Retina (tissue), 1 donor: ENCODE measurements around the gene DENND1A.
"Not testable (repeated sequence)": the region's sequence is repeated elsewhere in the genome, so short reads cannot be mapped to it uniquely, and the experiment has no call there.

Experiments used
- DNase-seq: peaks from one replicate; pipeline ENCODE4 v3.0.0-alpha.2; 2016

DENND1A gene

DNA sequence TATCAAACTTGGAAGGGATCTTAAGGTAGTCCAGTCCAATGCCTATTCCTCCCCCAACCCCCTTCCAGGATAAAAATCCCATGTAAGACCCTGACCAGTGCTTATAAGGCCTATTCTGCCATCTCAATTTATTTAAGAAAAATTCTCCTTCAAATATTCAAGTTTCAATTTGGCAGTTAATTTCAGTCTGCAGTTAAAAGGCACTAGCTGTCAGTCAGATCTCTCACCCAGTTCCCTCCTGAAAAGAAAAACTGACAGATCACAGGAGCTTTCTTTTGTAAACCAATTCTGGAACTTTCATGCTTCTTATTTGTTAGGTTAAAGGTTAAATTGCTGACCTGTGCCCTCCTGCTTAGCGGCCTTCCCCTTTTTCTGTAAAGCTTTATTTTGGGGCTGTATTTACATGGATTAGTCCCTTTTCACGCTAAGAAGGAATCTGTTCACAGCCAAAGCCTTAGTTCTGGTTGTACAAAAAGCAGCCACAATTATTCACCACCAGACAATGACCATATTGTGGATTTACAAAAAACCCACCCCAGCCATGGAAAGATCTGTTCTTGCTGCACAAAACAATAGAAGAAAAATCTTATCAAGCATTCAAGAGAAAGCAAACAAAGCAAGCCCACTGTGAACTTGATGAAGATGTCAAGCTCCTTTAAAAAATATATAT, 68.7 kb downstream of the DENND1A start:
- DNase-seq, result peak; percentile 61

DNA sequence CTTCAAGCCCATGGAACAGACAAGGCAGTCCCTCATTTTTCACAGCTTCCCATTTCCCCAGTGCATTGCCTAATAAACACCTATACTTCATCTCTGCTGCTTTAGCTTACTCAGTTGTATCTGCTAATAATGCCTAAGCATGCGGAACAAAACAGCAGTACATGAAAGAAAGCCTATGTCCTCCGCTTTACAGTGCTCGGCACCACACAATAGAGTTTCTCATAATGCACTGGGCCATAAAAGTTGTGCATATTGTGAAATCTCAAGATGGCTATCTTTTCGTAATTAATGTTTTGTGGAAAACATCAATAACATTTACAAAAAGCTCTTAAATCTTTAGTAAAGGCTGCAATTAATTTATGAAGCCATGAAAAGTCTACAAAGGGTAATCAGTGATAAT, 69.3 kb downstream of the DENND1A start:
- DNase-seq, result peak; percentile 40

DNA sequence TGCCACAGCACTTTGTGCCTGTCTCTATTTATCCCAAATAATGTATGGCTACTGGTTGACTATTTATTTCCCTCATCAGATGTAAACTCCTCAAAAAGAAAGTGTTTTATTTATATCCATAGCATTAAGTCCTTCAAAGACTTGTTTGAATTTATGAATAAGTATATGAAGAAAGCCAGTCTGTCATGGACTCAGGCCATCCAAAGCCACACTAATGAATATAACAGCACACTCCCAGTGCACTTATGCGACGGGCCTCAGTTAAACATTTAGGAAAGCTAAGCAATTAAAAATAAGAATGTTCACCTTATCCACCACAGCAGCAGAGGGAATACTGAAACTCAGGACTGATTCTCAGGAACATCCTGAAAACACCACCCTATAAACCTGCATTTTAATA, 77.5 kb downstream of the DENND1A start:
- DNase-seq, result no peak

DNA sequence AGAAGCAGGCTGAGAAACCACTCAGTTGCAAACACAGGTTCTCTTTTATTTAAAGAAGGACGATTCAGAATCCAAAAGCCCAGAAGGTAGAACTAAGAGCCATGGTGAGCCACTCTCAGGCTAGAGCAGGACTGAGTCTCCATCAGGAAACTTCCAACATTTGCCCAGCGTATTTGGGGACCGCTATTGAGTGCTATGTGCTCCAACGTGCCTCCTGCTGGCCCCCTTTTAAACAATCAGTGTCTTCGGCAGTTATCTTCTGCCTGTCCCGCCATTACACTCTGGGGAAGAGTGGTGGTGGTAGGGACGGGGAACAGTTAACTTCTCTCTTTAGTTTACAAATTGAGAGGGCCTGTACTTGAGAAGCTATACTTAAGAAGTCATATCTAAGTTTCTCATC, 78.1 kb downstream of the DENND1A start:
- peak; percentile 9 for DNase-seq

DNA sequence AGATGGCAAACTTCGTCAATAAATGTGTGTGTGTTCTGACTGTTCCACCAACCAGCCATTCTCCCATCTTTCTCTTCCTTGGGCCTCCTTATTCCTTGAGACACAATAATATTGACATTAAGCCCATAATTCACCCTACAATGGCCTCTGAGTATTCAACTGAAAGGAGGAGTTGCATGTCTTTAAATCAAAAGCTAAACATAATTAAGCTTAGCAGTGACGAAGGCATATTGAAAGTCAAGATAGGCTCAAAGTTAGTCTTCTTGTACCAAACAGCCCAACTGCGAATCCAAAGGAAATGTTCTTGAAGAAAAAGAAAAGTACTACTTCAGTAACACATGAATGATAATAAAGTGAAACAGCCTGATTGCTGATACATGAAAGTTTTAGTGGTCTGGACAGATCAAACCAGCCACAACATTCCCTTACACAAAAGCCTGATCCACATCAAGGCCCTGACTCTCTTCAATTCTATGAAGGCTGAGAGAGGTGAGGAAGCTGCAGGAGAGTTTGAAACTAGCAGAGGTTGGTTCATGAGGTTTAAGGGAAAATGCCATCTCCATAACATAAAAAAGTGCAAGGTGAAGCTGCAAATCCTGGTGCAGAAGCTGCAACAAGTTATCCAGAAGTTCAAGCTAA, 81.4 kb downstream of the DENND1A start:
- no peak for DNase-seq

DNA sequence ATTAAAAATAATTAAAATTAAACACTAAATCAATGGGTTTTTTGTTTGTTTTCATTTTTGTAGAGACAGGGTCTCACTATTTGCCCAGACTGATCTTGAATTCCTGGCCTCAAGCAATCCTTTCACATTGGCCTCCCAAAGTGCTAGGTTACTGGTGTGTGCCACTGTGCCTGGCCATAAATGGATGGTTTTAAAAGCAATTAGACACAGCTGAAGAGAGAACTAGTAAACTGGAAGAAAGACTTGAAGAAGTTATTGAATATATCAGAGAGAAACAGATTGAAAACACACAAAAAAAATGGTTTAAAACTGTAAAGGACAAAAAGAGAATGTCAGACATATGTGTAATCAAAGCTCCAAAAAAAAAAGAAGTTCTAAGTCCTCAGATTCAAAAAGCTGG, 83.0 kb downstream of the DENND1A start:
- DNase-seq, result no peak

DNA sequence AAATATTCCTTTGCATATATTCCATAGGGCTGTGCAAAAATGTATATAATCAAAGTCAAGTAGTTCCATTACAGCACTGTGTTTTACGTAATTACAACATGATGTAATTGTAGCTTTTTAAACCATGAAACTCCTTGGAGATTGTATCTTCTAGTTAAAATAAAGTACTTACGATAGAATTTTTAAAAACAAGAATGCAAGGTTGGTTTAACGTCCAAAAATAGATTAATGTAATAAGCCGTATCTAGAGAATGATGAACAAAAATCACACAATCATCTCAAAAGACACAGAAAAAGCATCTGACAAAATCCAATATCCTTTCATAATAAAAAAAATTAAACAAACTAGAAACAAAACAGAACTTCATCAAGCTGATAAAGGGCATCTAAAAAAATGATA, 86.2 kb downstream of the DENND1A start:
- no peak for DNase-seq

DNA sequence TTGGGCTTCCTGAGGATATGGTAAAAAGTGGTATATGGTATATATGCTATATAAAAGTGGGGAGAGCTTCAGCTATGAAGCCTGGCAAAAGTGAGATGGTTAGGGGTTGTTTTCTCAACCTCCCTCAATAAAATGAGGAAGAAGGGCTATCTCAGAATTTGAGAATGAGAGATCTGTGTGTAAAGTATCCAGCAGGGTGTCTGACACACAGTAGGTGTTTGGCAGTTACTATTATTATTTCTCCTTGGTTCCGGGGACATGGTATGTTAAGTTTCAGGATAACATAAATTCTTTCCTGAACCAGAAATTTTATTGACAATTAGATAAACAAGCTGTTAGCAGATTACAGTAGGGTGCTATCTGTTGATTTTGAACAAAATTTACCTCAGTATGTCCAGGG, 94.1 kb downstream of the DENND1A start:
- DNase-seq, result no peak

DNA sequence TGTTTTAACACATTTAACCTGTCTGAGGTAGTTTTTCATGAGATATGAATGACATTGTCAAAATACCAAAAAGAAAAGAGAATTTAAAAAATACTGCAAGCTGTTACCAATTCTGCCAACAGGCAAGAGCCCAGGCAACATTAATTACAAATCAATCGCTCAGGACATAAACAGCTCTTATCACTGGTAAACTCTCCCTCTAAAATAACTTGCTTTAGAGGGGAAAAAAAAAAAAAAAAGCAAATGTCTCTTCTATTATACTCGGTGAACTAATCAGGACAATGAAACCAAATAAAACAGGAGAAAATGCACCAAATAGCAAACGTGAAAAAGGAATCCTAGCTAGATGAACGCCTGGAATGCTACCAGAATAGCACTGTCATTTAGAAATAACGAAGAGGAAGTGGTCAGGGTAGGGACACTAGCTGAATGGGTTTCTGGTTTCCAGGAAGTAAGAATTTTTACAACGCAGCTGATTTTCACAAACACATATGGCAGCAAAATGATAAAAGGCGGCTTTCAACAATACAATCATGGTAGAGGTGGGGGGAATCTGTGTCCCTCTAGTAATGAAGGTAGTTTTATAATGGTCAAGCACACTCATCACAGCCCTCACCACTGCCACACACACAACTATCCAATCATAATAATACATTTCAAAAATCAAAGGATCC, 94.9 kb downstream of the DENND1A start:
- DNase-seq, result no peak

DNA sequence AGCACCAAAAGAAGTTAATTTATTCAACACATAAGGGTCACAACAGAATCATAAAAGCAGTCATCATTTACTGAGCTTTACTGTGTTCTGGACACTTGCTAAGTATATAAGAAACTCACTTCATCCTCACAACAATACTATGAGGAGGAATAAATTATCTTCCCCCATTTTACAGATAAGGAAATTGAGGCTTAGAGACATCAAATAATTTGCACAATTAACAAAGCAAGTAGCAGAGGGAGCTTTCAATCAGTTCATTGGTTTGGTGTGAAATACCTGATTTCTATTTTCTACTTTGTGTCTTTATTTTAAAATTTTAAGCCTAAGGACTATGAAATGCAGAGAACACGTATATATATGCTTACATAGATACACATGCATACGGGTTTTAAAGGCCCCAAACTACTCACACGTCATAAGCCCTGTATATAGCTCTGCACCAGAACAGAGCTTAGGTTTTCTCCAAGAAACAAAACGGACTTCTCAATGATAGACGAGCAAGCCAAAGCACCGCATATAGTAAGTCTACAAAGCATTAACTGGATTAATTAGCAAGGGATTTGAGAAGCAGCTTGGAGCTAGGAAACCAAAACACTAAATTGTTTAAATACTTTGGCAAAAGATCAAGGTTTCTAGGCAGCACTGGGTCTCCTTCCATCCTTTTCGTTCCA, 95.6 kb downstream of the DENND1A start:
- peak; percentile 30 for DNase-seq

DNA sequence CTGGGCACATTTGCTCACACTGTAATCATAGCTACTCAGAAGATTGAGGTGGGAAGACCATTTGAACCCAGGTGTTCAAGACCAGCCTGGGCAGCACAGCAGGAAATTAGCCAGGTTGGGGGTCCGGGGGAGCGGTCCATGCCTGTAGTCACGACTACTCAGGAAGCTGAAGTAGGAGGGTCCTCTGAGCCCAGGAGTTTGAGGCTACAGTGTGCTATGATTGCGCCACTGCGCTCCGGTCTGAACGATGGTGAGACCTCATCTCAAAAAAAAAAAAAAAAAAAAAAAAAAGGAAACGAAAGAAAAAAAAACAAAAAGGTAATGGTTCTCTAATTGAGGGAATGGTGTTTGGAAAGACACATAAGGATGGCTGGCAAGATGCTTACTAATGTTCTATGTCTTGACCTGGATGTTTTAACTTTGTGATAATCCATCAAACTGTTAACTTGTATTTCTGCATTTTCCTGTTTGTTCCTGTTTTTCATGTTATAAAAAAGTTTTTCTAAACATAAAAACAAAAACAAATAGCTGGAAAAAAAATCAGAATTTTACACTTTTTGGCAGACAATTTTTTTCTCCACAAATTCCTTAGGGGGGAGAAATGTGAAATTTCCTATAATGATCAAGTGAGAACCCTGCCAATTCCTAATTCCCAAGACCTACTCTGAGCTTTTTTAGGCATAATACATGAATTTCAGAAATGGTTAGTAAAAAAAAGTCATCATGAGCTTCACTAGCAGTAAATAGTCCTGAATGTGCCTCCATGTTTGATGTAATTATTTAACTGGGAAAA, 96.9 kb downstream of the DENND1A start:
- DNase-seq, result no peak

DNA sequence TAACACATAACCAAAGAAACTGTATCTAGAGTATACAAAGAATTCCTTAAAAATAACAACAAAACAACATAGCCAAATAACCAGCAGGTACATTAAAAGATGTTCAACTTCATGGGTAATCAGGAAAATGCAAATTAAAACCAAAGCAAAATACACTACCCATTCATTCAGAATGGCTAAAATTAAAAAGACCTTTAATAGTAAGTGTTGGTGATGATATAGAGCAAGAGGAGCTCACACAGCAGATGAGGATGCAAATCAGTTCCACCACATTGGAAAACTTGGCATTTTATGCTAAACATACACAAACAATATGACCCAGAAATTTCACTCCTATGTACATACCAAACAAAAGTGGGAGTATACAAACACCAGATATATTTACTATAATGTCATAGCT, 97.8 kb downstream of the DENND1A start:
- no peak for DNase-seq

DNA sequence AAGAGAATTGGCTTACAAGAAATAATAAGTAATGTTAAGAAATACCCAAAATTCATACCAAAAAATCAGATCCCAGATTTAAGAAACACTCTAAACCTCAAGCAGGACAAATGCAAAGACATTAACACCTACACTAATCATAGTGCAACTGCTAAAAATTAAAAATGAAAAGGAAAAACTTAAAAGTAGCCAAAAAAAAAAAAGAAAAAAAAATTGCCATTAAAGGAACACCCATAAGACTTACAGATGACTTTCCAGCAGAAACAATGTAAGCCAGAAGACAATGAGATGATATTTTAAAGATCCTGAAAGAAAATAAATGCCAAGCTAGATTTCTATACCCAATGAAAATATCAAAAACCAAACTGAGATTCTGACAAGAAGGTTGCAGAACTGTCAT, 101.5 kb downstream of the DENND1A start:
- no peak for DNase-seq

DNA sequence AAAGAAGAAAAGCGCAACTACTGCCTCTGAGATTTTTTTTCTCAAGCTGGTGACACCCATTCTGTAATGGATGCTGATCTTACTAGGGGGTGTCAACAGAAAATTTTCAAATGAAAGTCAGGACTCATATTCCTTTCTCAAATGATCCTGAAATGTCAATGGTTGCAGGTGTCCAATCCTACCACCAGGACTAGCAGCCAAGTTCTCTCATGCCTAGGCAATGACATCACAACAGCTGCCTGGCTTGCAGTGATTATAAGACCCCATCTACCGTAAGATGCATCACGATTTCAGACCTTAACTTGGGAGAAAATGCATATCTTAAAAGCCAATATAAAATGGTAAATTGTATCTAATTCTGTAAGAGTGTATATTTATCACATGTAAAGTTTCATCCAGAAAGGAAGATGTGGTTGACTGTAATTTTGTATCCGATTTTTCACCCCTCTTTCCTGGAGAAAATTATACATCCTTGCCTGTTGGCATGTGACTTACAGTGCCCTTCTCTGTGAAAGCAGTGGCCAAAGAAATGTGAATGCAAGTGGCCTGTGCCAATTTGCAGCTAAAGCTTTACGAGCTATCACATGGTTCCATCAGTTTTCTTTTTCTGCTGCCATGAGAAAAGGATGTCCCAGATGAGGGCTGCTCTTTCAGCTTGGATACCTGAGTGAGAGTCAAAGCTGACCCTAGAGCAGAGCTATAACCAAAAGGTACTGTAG, 104.4 kb downstream of the DENND1A start:
- no peak for DNase-seq

DNA sequence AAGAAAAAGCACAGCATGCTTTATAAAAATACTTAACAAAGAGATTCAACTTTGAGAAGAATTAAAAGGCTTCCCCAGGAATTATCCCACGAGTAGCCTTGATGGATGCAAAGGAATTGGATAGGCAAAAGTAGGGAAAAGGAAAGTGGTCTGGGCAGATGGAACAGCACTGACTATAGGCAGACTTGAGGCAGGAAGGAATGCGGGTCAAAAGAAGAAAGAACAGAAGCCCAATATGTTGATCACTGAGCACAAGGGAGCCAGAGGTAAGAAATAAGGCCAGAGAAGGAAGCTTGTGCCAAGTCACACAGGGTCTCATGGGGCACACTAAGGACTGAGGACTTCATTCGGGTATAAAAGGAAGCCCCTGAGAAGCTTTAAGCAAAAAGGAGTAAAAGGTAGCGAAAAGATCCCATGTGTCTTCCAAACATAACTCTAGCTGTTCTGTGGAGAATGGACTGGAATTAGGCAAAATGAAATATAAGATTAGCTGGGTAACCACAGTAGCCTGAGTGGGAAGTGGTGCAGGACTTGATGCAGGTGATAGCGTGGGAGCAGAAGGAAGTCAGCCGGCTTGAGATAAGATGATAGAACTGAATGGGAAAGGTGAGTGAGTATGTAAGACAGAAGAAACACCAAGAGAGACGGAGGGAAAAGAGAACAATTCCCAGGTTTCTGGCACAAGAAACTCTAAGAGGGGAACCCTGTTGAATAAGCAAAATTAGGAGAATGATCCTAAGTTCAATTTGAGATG, 106.6 kb downstream of the DENND1A start:
- no peak for DNase-seq

DNA sequence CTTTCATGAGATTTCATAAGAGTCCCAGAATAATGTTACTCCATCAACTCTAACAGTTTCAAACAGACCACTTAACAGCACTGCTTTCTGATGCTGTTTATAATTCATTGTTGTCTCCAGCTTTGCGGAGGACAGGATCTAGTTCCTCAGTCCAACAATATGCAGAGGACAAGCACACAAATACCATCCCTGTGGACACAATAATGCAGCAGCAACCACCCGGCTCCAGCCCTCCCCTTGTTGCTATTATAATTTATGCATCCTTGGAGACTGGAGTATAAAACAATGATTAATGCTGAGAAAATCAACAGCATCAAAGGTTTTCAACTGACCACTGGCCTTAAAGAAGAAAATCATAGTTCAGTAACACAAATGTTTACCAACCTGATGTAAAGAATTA, 108.3 kb downstream of the DENND1A start:
- DNase-seq, result no peak

DNA sequence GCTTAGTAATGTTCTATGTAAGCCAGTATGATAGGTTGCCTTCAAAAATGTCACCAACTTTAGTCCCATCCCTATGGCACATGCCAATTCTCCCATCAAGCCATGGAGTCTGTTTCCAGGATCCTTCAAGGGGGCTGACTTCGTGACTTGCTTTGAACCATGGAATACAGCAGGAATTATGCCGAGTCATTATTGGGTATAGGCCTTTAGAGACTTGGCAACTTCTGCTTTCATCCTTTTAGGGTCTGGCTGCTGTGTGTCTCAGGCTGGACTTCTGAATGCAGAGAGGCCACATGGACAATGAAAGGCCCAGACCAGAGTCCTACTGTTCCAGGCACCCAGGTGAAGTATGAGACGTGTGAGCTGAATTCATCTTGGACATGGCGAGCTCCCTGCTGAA, 109.8 kb downstream of the DENND1A start:
- DNase-seq, result no peak

DNA sequence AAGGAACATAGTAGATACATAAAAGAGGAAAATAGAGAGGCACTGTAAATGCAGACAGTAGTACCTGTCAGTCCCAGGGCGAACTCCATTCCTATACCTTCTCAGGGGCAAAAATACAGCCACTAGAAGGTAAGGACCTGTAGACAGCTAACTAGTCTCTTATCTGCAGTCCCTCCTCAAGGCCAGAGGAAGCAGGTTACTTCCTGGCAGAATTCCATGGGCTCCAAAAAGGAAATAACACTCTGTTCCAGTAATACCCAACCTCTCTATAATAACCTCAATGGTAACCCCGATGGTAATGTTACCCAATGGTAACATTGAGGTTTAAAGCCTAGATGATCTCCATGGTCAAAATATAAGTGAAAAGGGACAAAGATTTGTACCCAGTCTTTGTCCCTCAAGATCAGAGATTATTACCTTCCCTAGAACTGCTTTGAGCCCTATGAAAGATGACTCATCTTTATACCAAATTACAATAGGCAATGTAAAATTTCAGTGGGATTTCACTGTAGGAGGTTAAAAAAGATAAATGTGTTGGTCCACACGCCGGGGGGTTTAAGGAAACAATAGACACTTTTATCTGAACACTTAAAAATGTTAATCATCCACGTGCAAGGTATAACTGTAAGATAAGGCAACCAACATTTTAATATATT, 113.0 kb downstream of the DENND1A start:
- no peak for DNase-seq

DNA sequence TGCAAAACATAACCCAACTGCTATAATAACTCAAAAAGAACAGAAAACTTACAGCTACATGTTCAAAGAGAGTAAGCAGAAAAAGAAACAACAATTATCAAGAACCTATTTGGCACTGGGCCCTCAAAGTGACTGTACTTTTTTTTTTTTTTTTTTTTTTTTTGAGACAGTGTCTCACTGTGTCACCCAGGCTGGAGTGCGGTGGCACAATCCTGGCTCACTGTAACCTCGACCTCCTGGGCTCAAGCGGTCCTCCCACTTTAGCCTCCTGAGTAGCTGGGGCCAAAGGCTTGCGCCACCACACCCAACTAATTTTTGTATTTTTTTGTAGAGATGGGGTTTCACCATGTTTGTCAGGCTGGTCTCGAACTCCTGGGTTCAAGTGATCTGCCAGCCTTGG, 114.1 kb downstream of the DENND1A start:
- not testable (repeated sequence) for DNase-seq

DNA sequence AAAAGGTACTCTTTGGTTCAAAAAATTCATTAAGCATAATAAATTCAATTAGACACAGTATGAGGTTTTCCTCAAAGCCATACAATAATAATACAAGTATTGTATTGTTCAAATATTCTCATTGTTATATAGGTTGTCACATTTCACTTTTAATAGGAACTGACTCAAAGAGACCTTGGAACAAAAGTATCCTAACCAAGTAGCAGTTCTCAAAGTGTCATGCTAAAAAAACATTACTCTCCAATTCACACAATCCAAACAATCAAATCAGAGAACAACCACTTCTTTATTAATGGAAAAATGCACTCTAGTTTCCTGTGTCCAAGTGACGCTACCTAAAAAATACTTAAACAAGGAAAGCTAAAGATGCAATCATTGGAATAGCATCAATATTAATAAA, 115.4 kb downstream of the DENND1A start:
- DNase-seq, result peak; percentile 39

DNA sequence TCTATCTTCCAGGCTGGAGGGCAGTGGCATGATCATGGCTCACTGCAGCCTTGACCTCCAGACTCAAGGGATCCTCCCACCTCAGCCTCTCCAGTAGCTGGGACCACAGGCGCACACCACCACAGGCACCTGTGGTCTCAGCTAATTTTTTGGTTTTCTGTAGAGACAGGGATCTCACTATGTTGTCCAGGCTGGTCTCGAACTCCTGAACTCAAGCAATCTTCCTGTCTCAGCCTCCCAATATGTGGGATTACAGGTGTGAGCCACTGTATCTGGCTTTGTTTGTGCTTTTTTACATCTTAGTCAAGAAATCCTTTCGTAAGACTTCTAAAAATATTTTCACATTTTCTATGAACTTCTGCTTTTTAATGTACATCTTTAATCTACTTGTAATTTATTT, 116.9 kb downstream of the DENND1A start:
- DNase-seq, result no peak
